ENCODE measurements around the gene RAP1GDS1.

The RAP1GDS1 gene

GRCh38 chr4:98260579-98261404 lies at the start of gene RAP1GDS1:
TSS of gene RAP1GDS1 (plus strand) at chr4:98261384. CDS start at chr4:98261566, 182 bp downstream.
- DNase-seq (ENCODE audit: low read depth in 2 of 2), result peak; percentile 86 to 95

GRCh38 chr4:98222306-98222705 lies 38.9 kb upstream of the RAP1GDS1 start:
- no peak for DNase-seq (ENCODE audit: low read depth in 2 of 2)

GRCh38 chr4:98226396-98226795 lies 34.8 kb upstream of the RAP1GDS1 start:
- no peak for DNase-seq (ENCODE audit: low read depth in 2 of 2)

- DNase-seq (ENCODE audit: low read depth in 2 of 2), result no peak
These were observed 30.2 kb upstream of the RAP1GDS1 start for GRCh38 chr4:98230961-98231360.

GRCh38 chr4:98232202-98232601 lies 29.0 kb upstream of the RAP1GDS1 start:
- DNase-seq (ENCODE audit: low read depth in 2 of 2), result no peak

GRCh38 chr4:98237204-98237603 lies 24.0 kb upstream of the RAP1GDS1 start:
- no peak for DNase-seq (ENCODE audit: low read depth in 2 of 2)

GRCh38 chr4:98242063-98242462 lies 19.1 kb upstream of the RAP1GDS1 start:
- no peak for DNase-seq (ENCODE audit: low read depth in 2 of 2)

- no peak for DNase-seq (ENCODE audit: low read depth in 2 of 2)
These were observed 18.6 kb upstream of the RAP1GDS1 start for GRCh38 chr4:98242538-98242937.

- DNase-seq (ENCODE audit: low read depth in 2 of 2), result no peak
These were observed 16.0 kb upstream of the RAP1GDS1 start for GRCh38 chr4:98245226-98245625.

GRCh38 chr4:98248934-98249333 lies 12.2 kb upstream of the RAP1GDS1 start:
- DNase-seq (ENCODE audit: low read depth in 2 of 2), result no peak

GRCh38 chr4:98249831-98250230 lies 11.4 kb upstream of the RAP1GDS1 start:
- DNase-seq (ENCODE audit: low read depth in 2 of 2), result no peak

GRCh38 chr4:98253499-98253898 lies 7.7 kb upstream of the RAP1GDS1 start:
- no peak for DNase-seq (ENCODE audit: low read depth in 2 of 2)

GRCh38 chr4:98260047-98260578 lies 1.1 kb upstream of the RAP1GDS1 start:
- peak; percentile 3 to 24 for DNase-seq (ENCODE audit: low read depth in 2 of 2)

- peak; percentile 18 to 21 for DNase-seq (ENCODE audit: low read depth in 2 of 2)
These were observed 464 bp downstream of the RAP1GDS1 start for GRCh38 chr4:98261405-98262291.

- no peak for DNase-seq (ENCODE audit: low read depth in 2 of 2)
These were observed 1.2 kb downstream of the RAP1GDS1 start for GRCh38 chr4:98262431-98262830.

- no peak for DNase-seq (ENCODE audit: low read depth in 2 of 2)
These were observed 6.3 kb downstream of the RAP1GDS1 start for GRCh38 chr4:98267498-98267897.

GRCh38 chr4:98275145-98275544 lies 14.0 kb downstream of the RAP1GDS1 start:
- no peak for DNase-seq (ENCODE audit: low read depth in 2 of 2)

- no peak for DNase-seq (ENCODE audit: low read depth in 2 of 2)
These were observed 22.3 kb downstream of the RAP1GDS1 start for GRCh38 chr4:98283219-98284189.

GRCh38 chr4:98284640-98285046 lies 23.5 kb downstream of the RAP1GDS1 start:
- no peak for DNase-seq (ENCODE audit: low read depth in 2 of 2)

GRCh38 chr4:98285676-98286075 lies 24.5 kb downstream of the RAP1GDS1 start:
- no peak for DNase-seq (ENCODE audit: low read depth in 2 of 2)

- DNase-seq (ENCODE audit: low read depth in 2 of 2), result no peak
These were observed 26.1 kb downstream of the RAP1GDS1 start for GRCh38 chr4:98287328-98287727.
